Measurements from ENCODE around the gene MATN1. TPM values are rescaled to one million over a fixed set of nuclear protein-coding genes. Genes with fewer than 3 reads are reported as not detected.

Gene MATN1
- polyA plus RNA-seq, 1 donor from 2014 or later: 0.22 TPM

- no peak for TF ChIP-seq SMC3 (conservative IDR thresholded peaks at IDR 0.05; ENCODE audit: poor library complexity)
- no peak for TF ChIP-seq RAD21 (conservative IDR thresholded peaks at IDR 0.05)
- no peak for TF ChIP-seq MXI1 (conservative IDR thresholded peaks at IDR 0.05; ENCODE audit: poor library complexity, severe bottlenecking)
- TF ChIP-seq, protein P1, sequence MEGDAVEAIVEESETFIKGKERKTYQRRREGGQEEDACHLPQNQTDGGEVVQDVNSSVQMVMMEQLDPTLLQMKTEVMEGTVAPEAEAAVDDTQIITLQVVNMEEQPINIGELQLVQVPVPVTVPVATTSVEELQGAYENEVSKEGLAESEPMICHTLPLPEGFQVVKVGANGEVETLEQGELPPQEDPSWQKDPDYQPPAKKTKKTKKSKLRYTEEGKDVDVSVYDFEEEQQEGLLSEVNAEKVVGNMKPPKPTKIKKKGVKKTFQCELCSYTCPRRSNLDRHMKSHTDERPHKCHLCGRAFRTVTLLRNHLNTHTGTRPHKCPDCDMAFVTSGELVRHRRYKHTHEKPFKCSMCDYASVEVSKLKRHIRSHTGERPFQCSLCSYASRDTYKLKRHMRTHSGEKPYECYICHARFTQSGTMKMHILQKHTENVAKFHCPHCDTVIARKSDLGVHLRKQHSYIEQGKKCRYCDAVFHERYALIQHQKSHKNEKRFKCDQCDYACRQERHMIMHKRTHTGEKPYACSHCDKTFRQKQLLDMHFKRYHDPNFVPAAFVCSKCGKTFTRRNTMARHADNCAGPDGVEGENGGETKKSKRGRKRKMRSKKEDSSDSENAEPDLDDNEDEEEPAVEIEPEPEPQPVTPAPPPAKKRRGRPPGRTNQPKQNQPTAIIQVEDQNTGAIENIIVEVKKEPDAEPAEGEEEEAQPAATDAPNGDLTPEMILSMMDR (IDR thresholded peaks at IDR 0.05; ENCODE audit: poor library complexity, severe bottlenecking): no peak
- TF ChIP-seq REST (IDR thresholded peaks at IDR 0.05; ENCODE audit: borderline replicate concordance): no peak
- H3K4me3 ChIP-seq (ENCODE audit: low read length): no peak overlapping the region
Observed at GRCh38 chr1:30704271-30704670, 19.1 kb downstream of the MATN1 start.

DNA sequence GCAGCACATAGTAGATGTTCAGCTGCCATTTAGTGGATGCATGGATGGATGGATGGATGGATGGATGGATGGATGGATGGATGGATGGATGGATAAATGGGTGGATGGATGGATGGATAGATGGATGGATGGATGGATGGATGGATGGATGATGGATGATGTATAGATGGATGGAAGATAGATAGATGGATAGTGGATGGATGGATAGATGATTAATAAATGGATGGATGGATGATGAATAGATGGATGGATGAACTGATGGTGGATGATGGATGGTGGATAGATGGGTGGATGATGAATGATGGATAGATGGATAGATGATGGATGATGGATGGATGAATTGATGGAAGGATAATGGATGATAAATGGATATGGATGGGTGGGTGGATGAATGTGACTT is 20.6 kb downstream of the MATN1 start:
- no peak overlapping the region for H3K9ac ChIP-seq (ENCODE audit: low read length)
- H3K4me3 ChIP-seq (ENCODE audit: low read length): no peak overlapping the region
- H3K9me2 ChIP-seq (ENCODE audit: insufficient read depth, low read length): no peaks in the 10 kb centered on the region
- H3K79me2 ChIP-seq (replicated peaks; ENCODE audit: insufficient read depth, low read length): no peaks in the 10 kb centered on the region
- H4K20me1 ChIP-seq (ENCODE audit: insufficient read depth): no peaks in the 10 kb centered on the region
- no peaks in the 10 kb centered on the region for H3K9me3 ChIP-seq (ENCODE audit: low read length)
- no peak overlapping the region for H3K27ac ChIP-seq (ENCODE audit: low read length)
- no peaks in the 10 kb centered on the region for H3F3A ChIP-seq (ENCODE audit: insufficient read depth, low read length, poor library complexity, severe bottlenecking)
- no peak overlapping the region for H3K4me2 ChIP-seq (ENCODE audit: low read length)
- H3K27me3 ChIP-seq (ENCODE audit: insufficient read depth, low read depth, low read length): no peaks in the 10 kb centered on the region
- no peaks in the 10 kb centered on the region for H3K36me3 ChIP-seq (ENCODE audit: insufficient read depth, low read length)
- TF ChIP-seq TAF1 (IDR thresholded peaks at IDR 0.05; ENCODE audit: low read depth): no peak
- TF ChIP-seq RAD21 (conservative IDR thresholded peaks at IDR 0.05): no peak
- no peak for TF ChIP-seq SMC3 (conservative IDR thresholded peaks at IDR 0.05; ENCODE audit: poor library complexity)
- no peak for TF ChIP-seq EZH2 (IDR thresholded peaks at IDR 0.05; ENCODE audit: borderline replicate concordance, insufficient read depth, low read length, poor library complexity, severe bottlenecking)
- TF ChIP-seq, protein P1 (IDR thresholded peaks at IDR 0.05; ENCODE audit: poor library complexity, severe bottlenecking): no peak
- TF ChIP-seq REST (IDR thresholded peaks at IDR 0.05; ENCODE audit: borderline replicate concordance): no peak
- TF ChIP-seq MXI1 (conservative IDR thresholded peaks at IDR 0.05; ENCODE audit: poor library complexity, severe bottlenecking): no peak
- no peak for TF ChIP-seq EP300 (conservative IDR thresholded peaks at IDR 0.05; ENCODE audit: poor library complexity, severe bottlenecking)
- no peak for TF ChIP-seq POLR2AphosphoS5 (IDR thresholded peaks at IDR 0.05)
- no peak overlapping the region for H2AFZ ChIP-seq (ENCODE audit: low read depth, low read length)

More at GRCh38 chr1:30704271-30704670, 19.1 kb downstream of the MATN1 start:
- H3K36me3 ChIP-seq (ENCODE audit: insufficient read depth, low read length): no peaks in the 10 kb centered on the region
- H3K27ac ChIP-seq (ENCODE audit: low read length): no peak overlapping the region
- no peak overlapping the region for H3K9ac ChIP-seq (ENCODE audit: low read length)
- no peaks in the 10 kb centered on the region for H3F3A ChIP-seq (ENCODE audit: insufficient read depth, low read length, poor library complexity, severe bottlenecking)
- no peaks in the 10 kb centered on the region for H4K20me1 ChIP-seq (ENCODE audit: insufficient read depth)
- H3K4me2 ChIP-seq (ENCODE audit: low read length): no peak overlapping the region
- no peak overlapping the region for H2AFZ ChIP-seq (ENCODE audit: low read depth, low read length)
- H3K27me3 ChIP-seq (ENCODE audit: insufficient read depth, low read depth, low read length): no peaks in the 10 kb centered on the region
- no peaks in the 10 kb centered on the region for H3K79me2 ChIP-seq (replicated peaks; ENCODE audit: insufficient read depth, low read length)
- H3K9me3 ChIP-seq (ENCODE audit: low read length): no peaks in the 10 kb centered on the region
- H3K9me2 ChIP-seq (ENCODE audit: insufficient read depth, low read length): no peaks in the 10 kb centered on the region

Measured in neural cell (in vitro differentiated cells).